HG03439 (cell line): ENCODE data around the gene SAMD4A.

Source experiments
- ATAC-seq: cut with Tn5 transposase; IDR thresholded peaks from one replicate; pipeline ENCODE4 v1.9.1; 2021; ENCODE audit warnings: mild to moderate bottlenecking, moderate library complexity; ENCODE audit not compliant: unreplicated experiment

The SAMD4A gene

GRCh38 chr14:54815016-54815415 is 248.1 kb downstream of the SAMD4A start:
- ATAC-seq = no peak

- ATAC-seq = no peak
Observed at GRCh38 chr14:54815515-54815914, 248.6 kb downstream of the SAMD4A start.

DNA sequence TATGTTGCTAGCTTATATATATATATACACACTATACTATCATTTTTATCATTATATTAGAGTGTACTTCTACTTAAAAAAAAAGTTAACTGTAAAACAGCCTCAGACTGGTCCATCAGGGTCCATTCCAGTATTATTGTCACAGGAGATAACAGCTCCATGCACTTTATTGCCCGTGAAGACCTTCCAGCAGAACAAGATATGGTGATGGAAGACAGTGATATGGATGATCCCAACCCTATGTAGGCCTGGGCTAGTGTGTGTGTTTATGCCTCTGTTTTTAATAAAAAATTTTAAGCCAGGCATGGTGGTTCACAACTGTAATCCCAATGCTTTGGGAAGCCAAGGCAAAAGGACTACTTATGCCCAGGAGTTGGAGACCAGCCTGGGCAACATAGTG is 249.5 kb downstream of the SAMD4A start:
- ATAC-seq = no peak

GRCh38 chr14:54817506-54817905 is 250.6 kb downstream of the SAMD4A start:
- no peak for ATAC-seq

GRCh38 chr14:54818201-54819133 is 251.5 kb downstream of the SAMD4A start:
- no peak for ATAC-seq

GRCh38 chr14:54822685-54823084 is 255.8 kb downstream of the SAMD4A start:
- ATAC-seq = no peak

DNA sequence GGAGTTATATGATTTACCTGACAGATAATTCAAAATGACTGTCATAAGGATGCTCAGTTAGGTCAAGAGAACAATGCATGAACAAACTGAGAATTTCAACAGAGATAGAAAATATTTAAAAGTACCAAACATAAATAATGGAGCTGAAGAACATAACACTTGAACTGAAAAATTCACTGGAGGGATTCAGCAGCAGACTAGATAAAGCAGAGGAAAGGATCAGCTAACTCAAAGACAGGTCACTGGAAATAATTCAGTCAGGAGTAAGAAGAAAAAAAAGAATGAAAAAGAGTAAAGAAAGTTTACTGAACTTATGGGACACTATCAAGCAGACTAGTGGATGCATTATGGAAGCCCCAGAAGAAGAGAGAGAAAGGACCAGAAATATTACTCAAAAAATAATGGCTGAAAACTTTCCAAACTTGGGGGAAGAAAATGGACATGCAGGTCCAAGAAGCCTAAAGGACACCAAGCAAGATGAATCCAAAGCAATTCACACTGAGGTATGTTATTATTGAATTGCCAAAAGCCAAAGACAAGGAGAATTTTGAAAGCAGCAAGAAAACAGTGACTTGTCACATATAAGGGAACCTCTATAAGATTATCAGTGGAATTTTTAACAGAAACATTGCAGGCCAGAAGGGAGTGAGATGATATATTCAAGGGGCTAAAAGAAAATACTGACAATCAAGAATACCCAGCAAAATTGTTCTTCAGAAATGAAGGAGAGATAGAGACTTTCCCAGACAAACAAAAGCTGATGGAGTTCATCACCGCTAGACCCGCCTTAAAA is 257.0 kb downstream of the SAMD4A start:
- no peak for ATAC-seq

GRCh38 chr14:54828037-54828436 is 261.1 kb downstream of the SAMD4A start:
- no peak for ATAC-seq

GRCh38 chr14:54829486-54830224 is 262.7 kb downstream of the SAMD4A start:
- ATAC-seq = no peak

- no peak for ATAC-seq
Observed at GRCh38 chr14:54830650-54831049, 263.7 kb downstream of the SAMD4A start.

DNA sequence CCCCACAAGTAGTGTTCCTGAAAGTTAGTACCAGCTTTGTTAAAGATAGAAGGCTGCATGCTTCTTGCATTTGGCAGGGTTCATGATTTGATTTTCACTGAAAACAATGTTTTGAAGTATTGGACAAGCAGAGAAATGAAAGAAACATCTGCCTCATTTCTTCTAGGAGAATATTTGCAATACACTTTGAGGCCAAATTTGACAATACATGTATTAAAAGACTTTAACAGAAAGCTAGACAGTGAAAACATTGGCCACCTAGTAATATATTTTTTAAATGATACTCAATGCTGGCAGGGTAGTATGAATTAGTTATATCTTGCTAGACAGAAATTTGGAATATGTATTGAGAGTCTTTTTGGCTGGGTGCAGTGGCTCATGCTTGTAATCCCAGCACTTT is 267.2 kb downstream of the SAMD4A start:
- ATAC-seq = no peak

GRCh38 chr14:54834727-54835126 is 267.8 kb downstream of the SAMD4A start:
- no peak for ATAC-seq

DNA sequence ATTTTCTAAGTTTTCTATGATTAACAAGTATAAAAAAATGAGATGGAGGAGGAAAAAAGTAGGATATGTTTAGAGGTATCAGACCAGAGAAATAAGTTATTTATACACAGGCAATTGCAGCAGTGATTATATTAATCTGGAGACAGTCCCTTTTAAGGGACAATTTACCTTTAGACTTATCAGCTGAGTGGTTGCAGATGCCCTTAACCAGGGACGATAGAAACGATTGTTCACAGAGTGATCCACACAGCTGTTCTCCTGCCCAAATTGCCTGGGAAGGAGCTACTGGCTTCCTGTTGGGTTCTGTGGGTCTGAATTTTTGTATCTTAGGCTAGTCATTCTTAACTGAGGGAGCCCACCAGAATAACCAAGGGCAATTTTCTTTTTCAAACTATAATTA is 269.3 kb downstream of the SAMD4A start:
- no peak for ATAC-seq

GRCh38 chr14:54837508-54838149 is 270.7 kb downstream of the SAMD4A start:
- ATAC-seq = no peak

- no peak for ATAC-seq
Observed at GRCh38 chr14:54838931-54839512, 272.1 kb downstream of the SAMD4A start.

GRCh38 chr14:54839701-54840119 is 272.8 kb downstream of the SAMD4A start:
- no peak for ATAC-seq

DNA sequence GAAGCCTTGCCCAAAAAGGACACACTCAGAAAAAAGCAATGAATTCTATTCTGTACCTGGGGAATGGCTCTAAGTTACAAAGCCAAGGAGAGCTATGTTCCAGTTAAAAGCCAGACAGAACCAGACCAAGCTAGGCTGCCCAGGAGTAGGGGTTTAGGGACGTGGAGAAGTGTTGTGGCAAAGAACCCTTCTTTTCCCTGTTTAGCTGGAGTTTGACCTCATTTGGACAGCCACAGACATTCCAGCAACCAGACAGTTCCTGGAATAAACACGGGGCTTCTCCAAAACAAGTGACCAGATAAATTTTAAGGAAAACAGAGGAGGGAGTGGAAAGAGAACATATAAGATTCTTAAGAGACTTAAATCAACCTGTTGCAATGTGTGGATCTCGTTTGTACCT is 273.4 kb downstream of the SAMD4A start:
- ATAC-seq = no peak

DNA sequence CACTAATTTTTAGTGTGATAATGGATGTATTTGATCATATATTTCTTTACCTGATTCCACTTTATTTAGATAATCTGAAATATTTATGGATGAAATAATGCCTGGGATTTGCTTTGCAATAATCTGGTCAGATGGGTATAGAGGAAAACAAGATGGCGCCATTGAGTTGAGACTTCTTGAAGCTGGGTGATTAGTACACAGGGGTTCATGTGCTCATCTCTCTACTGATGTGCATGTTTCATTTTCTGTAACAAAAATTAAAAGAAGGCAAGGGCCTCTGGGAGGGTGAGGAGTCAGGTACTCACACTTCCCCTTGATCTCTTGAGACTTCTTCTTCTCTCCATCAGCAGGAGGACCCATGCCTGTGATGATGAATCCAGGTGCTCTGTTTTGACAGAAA is 273.9 kb downstream of the SAMD4A start:
- ATAC-seq = no peak
